ENCODE data around the gene TRIM14.

Gene TRIM14, protein sequence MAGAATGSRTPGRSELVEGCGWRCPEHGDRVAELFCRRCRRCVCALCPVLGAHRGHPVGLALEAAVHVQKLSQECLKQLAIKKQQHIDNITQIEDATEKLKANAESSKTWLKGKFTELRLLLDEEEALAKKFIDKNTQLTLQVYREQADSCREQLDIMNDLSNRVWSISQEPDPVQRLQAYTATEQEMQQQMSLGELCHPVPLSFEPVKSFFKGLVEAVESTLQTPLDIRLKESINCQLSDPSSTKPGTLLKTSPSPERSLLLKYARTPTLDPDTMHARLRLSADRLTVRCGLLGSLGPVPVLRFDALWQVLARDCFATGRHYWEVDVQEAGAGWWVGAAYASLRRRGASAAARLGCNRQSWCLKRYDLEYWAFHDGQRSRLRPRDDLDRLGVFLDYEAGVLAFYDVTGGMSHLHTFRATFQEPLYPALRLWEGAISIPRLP

DNA sequence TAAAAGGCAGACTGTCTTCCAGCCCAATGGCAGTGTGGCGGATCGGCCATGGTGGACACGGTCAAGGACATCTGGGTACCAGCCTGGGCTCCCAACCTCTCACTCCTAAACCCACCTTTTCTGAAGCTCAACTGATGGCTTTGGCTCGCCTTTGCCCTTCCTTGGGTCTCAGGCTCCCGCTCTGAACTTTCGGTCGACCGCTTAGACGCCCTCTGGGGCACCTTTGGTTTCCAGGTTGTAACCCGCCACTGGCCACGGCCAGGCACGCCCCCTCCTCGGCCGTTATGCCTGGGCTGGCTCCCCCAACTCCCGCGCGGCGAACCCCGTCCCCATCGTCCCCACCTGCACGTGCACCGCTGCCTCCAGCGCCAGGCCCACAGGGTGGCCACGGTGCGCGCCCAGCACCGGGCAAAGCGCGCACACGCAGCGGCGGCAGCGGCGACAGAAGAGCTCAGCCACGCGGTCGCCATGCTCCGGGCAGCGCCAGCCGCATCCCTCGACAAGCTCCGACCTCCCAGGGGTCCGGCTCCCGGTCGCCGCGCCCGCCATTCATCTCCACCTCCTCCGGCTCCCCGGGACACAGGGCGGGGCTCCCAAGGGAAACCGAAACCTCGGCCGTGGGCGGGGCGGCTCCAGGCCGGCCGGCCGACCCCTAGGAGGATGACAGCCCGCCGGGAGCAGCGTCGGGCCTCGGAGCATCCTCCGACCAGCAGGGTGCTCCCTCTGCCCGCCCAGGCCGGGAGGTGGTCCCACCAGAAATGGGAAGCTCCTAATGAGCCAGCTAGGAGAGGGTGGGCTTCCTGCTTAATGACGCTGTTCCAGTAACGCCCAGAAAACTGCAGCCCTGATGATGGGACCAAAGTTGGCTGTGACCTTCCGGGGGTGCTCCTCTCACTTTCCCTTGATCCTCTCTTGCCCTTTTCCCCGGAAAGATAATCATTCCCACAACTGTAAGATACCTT is at the start of gene TRIM14:
TRIM14 (minus strand) TSS at position 583 of the 962 bp plus-strand sequence; CDS start at position 549, 34 bp downstream.
- peak; percentile 41 for DNase-seq

DNA sequence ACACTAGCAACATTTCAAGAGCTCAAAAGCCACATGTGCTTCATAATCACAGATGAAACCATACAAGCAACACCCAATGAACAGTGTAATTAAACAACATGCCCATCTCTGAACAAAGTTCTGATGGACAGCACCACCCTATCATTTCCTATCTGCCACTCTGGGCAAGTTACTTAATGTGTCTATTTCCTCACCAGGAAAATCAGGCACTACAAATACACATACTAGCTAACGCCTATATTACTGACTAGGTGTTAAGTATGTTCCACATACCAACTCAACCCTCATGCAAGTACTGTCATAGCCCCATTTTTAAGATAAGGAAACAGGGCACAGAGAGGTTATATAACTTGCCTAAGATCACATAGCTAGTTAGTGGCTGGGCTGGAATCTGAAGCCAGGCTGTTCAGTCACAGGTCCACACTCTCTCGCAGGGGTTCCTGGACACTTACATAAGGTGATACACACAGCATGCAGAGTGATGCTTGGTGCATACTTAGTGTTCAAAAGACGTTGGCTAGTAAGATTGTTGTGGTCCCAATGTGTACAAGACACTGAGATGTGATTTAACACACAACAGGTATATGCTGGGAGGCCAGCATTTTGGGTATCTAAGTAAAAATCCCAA is 49.2 kb upstream of the TRIM14 start:
- no peak for DNase-seq

DNA sequence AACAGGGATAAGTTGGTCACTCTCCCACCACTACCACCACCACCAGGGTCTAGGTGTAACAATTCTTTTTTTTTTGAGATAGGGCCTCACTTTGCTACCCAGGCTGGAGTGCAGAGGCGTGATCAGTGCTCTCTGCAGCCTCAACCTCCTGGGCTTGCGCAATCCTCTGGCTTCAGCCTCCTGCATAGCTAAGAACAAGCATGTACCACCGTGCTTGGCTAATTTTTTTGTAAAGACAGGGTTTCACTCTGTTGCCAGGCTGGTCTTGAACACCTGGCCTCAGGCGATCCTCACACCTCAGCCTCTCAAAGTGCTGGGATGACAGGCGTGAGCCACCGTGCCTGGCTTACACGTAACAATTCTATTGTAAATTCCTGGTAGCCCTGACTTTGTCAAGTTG is 45.9 kb upstream of the TRIM14 start:
- DNase-seq, result no peak

GRCh38 chr9:98162613-98163012 is 43.6 kb upstream of the TRIM14 start:
- DNase-seq, result no peak

GRCh38 chr9:98161851-98162250 is 42.8 kb upstream of the TRIM14 start:
- no peak for DNase-seq

GRCh38 chr9:98159790-98160189 is 40.8 kb upstream of the TRIM14 start:
- no peak for DNase-seq

DNA sequence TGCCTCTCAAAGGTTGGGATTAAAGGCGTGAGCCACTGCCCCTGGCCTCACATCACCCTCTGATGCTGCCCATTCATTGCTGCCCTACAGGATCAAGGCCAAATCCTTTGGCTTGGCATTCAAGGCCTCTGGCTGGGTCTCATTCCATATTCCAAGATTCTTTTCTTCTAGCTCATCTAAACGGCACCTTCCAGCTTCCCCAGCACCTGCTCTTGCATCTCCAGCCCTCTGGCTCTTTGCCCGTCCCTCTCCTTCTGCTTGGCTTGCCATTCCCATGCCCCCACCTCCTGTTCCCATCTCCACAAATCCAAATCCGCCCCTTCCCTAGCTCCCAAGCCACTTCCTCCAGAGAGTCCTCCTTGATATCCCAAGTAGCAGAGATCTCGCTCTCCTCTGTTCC is 40.3 kb upstream of the TRIM14 start:
- DNase-seq, result no peak

DNA sequence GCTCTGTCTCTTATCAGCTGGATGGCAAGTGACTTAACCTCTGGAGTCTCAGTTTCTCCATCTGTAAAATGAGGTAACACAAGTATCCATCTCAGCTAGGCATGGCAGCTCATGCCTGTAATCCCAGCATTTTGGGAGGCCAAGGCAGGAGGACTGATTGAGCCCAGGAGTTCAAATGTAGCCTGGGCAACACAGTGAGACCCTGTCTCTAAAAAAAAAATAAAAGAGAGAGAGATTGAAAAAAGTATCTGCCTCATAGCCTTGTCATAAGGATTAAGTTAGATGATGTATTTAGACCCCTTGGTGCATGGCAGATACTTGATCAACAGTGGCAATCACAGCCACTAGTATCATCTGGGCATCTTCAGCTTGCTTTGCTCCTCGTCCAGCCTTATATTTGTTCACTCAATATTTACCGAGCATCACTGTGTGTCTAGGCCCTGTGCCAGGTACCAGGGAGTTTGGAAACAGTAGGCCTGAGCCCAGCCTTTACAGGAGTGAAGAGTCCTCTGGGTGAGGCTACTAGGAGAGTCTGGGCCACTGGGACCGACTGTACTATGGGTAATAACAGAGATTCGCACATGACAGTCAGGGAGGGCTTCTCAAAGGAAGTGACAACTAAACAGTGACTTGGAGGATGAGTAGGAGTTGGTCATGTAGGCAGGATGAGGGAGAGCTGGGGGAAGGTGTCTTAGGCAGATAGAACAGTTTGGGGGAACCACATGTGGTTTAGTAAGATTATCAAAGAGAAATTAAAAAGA is 39.2 kb upstream of the TRIM14 start:
- DNase-seq, result no peak

DNA sequence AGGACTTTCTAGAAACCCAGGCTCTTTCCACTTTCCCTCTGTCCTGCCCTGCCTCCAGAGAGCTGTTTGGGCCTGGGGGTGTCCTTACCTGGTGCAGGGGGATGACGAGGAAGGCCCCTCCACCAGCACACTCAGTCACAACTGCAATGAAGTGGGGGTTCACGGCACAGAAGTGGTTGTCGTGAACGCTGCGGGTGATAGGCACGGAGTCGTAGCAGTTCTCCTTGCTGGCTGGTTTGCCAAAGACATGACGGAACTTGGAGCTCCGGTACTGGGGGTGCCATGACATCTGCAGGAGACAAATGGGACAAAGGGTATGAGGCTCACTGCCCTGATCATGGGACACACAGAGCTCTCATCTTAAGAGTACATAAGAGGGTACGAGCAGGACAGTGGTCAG is 38.4 kb upstream of the TRIM14 start:
- DNase-seq, result no peak

DNA sequence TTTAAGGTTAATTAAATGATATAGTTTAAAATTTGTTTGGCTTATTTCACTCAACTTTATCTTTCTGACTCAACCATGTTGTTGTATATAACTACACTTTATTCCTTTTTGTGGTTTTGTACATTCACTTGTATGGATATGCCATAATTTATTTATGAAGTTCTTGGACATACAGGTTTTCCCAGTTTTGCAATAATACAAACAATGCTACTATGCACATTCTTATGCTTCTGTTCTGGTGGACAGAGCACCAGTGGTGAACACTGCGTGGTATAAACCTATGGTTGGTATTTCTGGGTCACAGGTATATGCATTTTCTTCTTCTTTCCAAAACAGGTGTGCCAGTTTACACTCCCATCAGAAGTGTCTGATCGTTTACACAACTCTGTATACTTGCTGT is 35.7 kb upstream of the TRIM14 start:
- DNase-seq, result no peak

GRCh38 chr9:98152526-98152925 is 33.5 kb upstream of the TRIM14 start:
- DNase-seq, result no peak

GRCh38 chr9:98150721-98151120 is 31.7 kb upstream of the TRIM14 start:
- no peak for DNase-seq

- no peak for DNase-seq
Measured at GRCh38 chr9:98150164-98150563, 31.1 kb upstream of the TRIM14 start.

GRCh38 chr9:98149422-98149821 is 30.4 kb upstream of the TRIM14 start:
- DNase-seq, result no peak

- no peak for DNase-seq
Measured at GRCh38 chr9:98148486-98148885, 29.5 kb upstream of the TRIM14 start.

GRCh38 chr9:98147582-98147981 is 28.6 kb upstream of the TRIM14 start:
- DNase-seq, result no peak

- DNase-seq, result no peak
Measured at GRCh38 chr9:98146101-98146991, 27.3 kb upstream of the TRIM14 start.

- DNase-seq, result no peak
Measured at GRCh38 chr9:98144631-98145030, 25.6 kb upstream of the TRIM14 start.

DNA sequence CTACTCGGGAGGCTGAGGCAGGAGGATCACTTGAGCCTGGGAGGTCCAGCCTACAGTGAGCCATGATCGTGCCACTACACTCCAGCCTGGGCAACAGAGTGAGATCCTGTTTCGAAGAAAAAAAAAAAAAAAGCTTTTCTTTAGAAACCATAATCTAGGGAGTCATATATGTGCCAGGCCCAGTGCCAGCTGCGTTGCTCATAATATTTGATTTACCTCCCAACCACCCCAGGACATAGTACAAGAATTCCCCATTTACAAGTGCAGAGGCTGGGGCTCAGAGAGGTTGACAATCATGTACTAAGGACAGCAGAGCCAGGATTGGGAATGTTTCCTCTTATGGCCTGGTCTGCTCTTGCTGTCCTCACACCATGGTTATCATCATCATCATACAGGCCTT is 25.1 kb upstream of the TRIM14 start:
- no peak for DNase-seq

- no peak for DNase-seq
Measured at GRCh38 chr9:98142925-98143481, 24.0 kb upstream of the TRIM14 start.
